HG02763 (cell line): ENCODE data around the gene PGM3.

Experiments used
- ATAC-seq: cut with Tn5 transposase; IDR thresholded peaks from one replicate; pipeline ENCODE4 v1.9.1; 2021; ENCODE audit warnings: mild to moderate bottlenecking, moderate library complexity; ENCODE audit not compliant: unreplicated experiment

PGM3 gene

DNA sequence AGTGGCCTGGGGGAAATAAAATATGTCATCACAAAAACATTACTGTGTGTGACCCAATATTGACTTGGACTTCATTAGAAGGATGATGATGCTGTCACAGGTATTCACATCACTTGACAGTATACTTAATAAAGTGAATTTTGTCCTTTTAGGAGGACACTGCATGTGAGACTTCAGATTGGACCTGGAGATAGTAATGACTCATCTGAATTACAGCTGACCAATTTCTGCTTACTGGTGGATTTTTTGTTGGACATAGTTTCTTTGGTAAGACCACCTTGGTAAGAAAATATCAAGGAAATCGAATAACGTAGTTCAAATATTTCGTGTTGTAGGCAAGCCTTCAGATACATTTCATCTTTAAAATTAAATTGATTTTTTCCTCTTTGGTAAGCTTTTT is 68.5 kb downstream of the PGM3 start:
- ATAC-seq = no peak

DNA sequence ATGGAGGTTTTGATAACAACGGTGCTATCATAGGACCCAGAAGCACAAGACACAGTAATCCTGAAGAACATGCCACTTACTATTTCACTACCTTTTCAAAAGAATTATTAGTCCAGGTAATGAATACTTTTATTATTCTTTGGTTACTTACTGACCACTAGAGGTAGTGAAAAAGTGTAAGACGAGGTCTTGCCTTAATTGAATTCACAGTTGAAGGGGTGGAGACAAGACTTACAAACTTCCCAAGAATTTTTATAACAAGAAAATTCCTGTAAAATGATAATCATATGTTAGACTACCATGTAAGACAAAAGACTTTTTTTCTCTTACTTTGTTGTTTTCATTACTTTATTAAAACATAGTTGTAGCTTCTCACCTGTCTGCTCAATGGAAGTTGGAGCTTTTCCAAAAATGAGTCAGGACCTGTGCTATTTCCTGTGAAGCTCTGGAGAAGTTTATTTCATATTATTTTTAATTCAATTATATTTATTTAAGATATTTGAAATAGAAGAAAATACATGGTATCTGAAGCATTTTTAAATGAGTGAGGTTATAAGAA is 73.2 kb downstream of the PGM3 start:
- ATAC-seq = no peak

DNA sequence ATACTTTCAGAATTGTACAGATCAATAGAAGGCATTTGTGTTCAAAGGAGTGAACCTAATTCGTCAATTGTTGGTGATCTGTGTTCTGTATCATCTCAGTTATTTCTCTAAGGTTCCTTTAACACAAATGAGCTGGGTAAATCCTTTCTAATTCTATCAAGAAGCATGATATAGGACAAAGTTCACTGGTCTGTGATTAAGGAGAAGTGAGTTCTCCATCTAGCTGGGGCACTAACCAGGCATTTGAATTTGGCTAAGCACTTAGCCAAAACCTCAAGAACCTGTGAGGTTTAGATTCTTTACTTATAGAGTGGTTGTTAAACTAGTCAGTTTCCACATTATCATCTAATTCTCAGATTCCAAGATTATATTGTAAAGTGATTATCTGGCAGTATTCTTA is 75.3 kb downstream of the PGM3 start:
- ATAC-seq = no peak
